Ovary (tissue), 3 donors: ENCODE data around the gene HOMER1.

Source experiments
- EP300 ChIP-seq: sonication (generic); formaldehyde crosslinking; IDR thresholded peaks from one replicate; pipeline ENCODE4 v1.6.1; 2017; ENCODE audit warnings: antibody characterized with exemption
- POLR2A ChIP-seq: fragments of 450-650 bp; IDR thresholded peaks from one replicate; pipeline ENCODE4 v1.6.1; 2017; ENCODE audit warnings: antibody characterized with exemption, mild to moderate bottlenecking, moderate library complexity
- TF ChIP-seq, protein P1 (sequence below), 3 donors: fragments of 450-650 bp in 2 of 3; fragments of 200-600 bp in 1 of 3; IDR thresholded peaks; one replicate each; pipeline versions ENCODE4 v1.5.1 to v1.8.0; 2016 to 2022; ENCODE audit warnings: antibody characterized with exemption in 3 of 3, mild to moderate bottlenecking in 1 of 3
- donor health status: DM: no; HTN: no; CAD: no.

DNA sequence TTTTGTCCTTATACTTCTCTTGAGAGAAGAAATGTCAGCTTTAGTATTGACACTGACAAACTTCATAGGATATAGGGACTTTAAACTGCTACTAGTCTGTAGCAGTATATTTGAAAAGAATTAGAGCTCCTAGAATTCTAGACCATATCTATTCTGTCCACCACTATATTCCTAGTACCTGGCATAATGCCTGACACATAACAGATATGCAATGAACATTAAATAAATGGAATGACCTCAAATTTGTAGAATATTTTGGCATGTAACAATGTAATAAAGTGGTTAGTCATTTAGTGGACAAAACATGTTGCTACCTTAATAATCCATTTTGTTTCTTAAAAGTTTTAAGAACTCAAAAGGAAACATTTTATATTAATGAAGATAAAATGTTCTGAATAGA lies 57.5 kb downstream of the HOMER1 start:
- TF ChIP-seq, protein P1, sequence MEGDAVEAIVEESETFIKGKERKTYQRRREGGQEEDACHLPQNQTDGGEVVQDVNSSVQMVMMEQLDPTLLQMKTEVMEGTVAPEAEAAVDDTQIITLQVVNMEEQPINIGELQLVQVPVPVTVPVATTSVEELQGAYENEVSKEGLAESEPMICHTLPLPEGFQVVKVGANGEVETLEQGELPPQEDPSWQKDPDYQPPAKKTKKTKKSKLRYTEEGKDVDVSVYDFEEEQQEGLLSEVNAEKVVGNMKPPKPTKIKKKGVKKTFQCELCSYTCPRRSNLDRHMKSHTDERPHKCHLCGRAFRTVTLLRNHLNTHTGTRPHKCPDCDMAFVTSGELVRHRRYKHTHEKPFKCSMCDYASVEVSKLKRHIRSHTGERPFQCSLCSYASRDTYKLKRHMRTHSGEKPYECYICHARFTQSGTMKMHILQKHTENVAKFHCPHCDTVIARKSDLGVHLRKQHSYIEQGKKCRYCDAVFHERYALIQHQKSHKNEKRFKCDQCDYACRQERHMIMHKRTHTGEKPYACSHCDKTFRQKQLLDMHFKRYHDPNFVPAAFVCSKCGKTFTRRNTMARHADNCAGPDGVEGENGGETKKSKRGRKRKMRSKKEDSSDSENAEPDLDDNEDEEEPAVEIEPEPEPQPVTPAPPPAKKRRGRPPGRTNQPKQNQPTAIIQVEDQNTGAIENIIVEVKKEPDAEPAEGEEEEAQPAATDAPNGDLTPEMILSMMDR (IDR thresholded peaks at IDR 0.05) = no peak
- TF ChIP-seq EP300 = no peak
- no peak for TF ChIP-seq POLR2A
